HFF-Myc (cell line): ENCODE measurements around the gene LRRK1.

Experiments used
- DNase-seq: peaks from one replicate; pipeline ENCODE4 v3.0.0-alpha.2; 2011; ENCODE audit warnings: low read depth; ENCODE audit errors: extremely low read depth
- H3K4me3 ChIP-seq: replicated peaks from 2 replicates; pipeline ENCODE4 v1.5.1; 2011; ENCODE audit warnings: low read depth, mild to moderate bottlenecking, control low read depth, low read length
- CTCF ChIP-seq: IDR thresholded peaks from 2 replicates; pipeline ENCODE4 v1.5.1; 2012; ENCODE audit warnings: mild to moderate bottlenecking, low read depth, low read length, control low read depth; ENCODE audit errors: missing control alignments

The LRRK1 gene

GRCh38 chr15:100922192-100923040, 3.3 kb downstream of the LRRK1 start:
- no peak for DNase-seq
- H3K4me3 ChIP-seq: no peak overlapping the region
- TF ChIP-seq CTCF: no peak

- TF ChIP-seq CTCF: no peak
- DNase-seq: no peak
- H3K4me3 ChIP-seq: no peak overlapping the region
Measured at GRCh38 chr15:100923076-100923475, 3.9 kb downstream of the LRRK1 start.

GRCh38 chr15:100923902-100924301, 4.7 kb downstream of the LRRK1 start:
- no peak overlapping the region for H3K4me3 ChIP-seq
- DNase-seq: no peak
- TF ChIP-seq CTCF: no peak

- no peak overlapping the region for H3K4me3 ChIP-seq
- TF ChIP-seq CTCF: no peak
Measured at GRCh38 chr15:100924436-100924835, 5.3 kb downstream of the LRRK1 start.

GRCh38 chr15:100925480-100925879, 6.3 kb downstream of the LRRK1 start:
- DNase-seq: no peak
- TF ChIP-seq CTCF: no peak

More at GRCh38 chr15:100924436-100924835, 5.3 kb downstream of the LRRK1 start:
- no peak for DNase-seq

GRCh38 chr15:100926258-100926657, 7.1 kb downstream of the LRRK1 start:
- TF ChIP-seq CTCF: peak; percentile 10
- no peak for DNase-seq
- H3K4me3 ChIP-seq: no peak overlapping the region

More at GRCh38 chr15:100925480-100925879, 6.3 kb downstream of the LRRK1 start:
- H3K4me3 ChIP-seq: no peak overlapping the region
